GM21423 (cell line): ENCODE data around the gene POSTN.
"Not testable (repeated sequence)": the region's sequence is repeated elsewhere in the genome, so short reads cannot be mapped to it uniquely, and the experiment has no call there.

ENCODE experiments used
- ATAC-seq: cut with Tn5 transposase; IDR thresholded peaks from one replicate; pipeline ENCODE4 v1.9.1; 2021; ENCODE audit warnings: mild to moderate bottlenecking, moderate library complexity; ENCODE audit not compliant: unreplicated experiment

POSTN gene

DNA sequence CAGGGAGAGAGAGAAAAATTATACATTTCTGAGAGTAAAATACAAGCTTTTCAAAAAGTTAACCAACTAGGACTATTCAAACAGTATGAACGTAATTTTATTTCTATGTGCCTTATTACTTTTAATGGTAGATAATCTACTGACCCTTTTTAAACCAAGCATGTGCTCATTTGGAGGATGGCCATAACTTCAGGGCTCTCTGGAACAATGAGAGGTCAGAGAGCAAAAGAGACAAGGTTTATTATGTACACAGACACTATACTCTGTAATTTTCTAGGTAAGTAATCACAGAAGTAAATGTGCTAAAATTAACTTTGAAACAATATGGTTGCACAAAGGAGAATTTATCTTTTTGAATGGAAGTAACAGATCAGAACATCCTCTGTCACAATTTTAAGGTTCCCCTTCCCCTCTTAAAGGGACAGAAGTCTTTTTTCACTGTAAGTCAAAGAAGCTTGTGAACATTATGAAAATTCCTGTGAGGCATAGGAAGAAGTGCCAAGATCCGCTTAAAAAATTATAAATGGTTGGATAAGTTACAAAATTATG, 1.0 kb downstream of the POSTN start:
- ATAC-seq, result no peak

DNA sequence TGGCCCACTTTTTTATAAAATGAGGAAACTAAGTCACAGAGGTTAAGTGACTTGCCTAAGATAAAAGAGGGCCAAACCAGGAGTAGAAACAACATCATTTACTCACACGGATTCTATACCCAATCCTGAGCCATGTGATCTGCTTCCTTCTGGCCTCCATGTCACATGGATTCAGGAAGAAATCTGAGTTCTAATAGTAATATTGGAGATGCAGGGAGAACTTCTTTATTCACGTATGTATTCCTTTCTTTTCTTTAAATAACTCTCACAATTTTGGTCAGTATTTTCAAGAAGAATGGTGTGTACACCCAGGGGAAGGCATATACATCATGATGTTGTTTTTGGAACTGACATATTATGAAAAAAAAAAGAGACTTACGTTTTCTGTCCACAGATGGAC, 1.8 kb downstream of the POSTN start:
- no peak for ATAC-seq

DNA sequence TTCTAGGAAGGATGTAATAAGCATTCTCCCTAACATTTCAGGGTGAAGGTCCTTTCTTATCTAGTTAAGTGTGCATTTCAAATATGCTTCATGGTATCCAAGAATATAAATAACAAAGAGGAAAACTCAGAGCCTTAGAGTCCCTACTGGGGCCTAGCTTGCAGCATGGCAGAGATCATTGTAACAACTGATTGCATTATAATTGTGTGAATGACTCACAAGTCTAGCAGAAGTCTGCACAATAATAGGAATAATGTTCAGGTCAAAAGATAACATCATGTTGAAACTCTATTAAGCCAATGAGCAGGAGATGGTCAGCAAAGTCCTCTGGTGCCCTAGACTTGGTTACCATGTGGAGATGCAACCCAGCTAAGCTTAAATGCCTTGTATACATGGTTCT, 3.4 kb downstream of the POSTN start:
- ATAC-seq, result no peak

DNA sequence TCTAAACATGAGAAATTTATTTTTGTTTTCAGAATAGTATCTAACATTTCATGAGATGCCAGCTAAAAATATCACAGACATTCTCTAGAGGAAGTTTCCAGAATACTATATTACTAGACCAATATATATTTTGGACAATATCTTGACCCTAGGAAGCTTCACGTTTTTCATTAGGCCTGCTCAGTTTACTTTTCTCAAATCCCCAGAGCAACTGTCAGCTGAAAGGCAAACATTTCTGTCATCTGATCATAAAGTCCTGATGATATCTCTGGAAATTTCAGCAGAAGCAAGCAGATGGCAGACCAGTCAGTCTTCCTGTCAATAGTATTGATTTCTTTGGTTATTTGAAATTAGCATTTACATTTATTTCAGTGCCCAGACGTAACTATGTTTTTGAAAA, 4.0 kb downstream of the POSTN start:
- no peak for ATAC-seq

DNA sequence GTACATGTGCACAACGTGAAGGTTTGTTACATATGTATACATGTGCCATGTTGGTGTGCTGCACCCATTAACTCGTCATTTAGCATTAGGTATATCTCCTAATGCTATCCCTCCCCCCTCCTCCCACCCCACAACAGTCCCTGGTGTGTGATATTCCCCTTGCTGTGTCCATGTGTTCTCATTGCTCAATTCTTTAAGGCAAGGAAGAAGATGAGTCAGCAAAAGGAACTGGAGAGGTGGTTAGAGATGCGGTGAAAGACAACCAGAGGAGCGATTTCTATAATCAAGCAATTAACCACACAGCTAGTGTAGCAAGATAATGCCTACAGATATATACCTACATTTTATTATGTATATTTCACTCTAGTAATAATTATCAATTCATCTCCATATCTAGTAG, 9.2 kb downstream of the POSTN start:
- ATAC-seq, result not testable (repeated sequence)

DNA sequence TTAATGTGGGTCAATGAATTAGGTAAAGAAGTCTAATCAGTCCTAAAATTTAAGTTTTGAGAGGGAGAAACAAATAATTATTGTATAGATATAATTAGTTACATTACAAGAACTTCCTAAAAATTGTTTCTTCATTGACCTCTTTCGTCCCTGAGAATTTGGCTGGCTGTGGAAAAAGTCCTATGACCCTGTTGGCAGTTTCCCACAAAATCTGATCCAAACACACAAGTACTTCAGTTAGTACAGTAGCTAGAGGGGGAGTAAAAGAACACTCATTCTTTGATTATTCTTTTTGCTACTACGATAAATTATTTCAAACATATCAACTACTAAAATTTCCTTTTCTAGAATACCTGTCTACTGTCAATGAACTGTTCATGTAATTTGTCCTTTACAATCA, 11.3 kb downstream of the POSTN start:
- ATAC-seq, result no peak

DNA sequence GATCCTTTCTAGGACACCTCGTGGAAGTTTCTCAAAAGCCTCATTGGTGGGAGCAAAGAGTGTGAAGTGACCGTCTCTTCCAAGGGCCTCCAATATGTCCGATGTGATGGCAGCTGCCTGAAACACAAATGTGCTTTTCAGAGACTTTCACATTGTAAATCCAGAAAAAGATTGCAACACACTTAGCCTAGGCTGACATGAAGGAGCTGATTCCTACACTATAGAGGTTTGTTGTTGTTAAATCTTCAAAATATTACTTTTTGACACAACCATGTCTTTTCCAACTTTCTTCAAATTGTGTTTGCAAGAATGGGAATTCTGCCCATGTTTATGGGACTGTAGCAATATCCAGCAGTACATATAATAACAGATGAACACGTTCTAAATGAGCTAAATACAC, 12.4 kb downstream of the POSTN start:
- ATAC-seq, result no peak

DNA sequence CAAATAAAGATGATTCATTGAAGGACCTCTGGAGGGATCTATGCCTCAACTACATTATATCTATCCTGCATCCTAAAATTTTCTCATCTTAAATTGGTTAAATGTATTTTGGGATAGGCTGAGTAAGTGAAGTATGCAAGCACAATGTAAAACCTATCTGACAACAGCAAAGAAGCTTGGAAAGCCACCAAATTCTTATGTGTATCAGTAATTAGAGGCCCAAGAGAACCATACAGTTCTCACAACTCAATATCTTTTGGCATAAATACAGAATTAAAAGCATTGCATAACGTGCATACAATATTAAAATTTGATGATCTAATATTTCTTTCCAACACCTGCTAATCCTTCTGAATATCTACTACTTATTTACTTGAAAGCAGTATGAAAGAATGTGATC, 13.0 kb downstream of the POSTN start:
- no peak for ATAC-seq

DNA sequence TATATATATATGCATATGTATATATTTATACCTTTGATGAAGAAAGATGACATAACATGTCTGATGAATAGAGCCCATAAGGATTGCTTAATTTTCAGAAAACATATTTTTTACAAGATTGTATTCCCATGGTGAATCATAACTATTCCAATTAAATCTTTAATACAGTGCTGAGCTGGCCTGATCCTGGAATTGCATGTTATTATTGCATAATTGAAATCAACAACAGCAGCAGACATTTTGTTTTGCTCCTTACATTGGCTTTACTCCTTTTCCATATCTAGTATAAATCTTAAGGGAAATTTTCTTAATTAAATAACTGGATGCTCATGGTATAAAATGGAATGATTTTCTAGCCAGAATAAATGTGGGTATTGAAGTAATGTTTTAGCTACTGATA, 22.0 kb downstream of the POSTN start:
- no peak for ATAC-seq

DNA sequence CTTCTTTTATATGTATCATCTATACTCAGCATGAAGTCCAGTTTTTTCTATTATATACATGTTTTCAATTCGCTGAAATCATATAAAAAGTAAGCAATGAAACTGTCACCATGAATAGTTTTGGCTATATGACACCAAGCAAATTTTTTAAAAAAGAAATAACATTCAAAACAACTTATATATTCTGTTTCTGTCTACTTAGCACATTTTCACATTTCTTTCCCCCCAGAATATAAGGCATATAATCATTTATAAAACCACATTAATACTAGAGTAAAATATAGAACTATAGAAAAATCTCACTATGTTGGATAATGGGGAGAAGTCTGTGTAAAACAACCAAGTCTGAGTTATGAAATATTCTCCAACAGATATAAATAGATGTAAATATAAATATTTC, 33.1 kb downstream of the POSTN start:
- ATAC-seq, result no peak

DNA sequence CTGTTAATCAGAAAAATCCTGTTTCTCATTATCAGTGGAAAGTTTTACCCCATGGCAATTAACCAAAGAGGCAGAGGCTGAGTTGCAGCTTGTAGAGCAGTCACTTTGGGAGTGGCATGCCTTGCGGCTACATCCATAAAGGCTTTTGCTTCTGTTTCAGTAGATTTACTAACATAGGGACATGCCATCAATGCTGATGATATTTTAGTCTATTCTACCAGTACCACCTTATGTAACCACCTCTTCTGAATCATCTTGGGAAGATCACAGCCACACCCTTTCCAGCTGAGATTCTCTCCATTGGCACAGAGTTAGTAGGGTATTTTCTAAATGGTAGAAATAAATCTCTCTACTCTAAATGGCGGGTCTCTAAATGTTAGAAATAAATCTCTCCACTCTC, 37.5 kb downstream of the POSTN start:
- no peak for ATAC-seq

DNA sequence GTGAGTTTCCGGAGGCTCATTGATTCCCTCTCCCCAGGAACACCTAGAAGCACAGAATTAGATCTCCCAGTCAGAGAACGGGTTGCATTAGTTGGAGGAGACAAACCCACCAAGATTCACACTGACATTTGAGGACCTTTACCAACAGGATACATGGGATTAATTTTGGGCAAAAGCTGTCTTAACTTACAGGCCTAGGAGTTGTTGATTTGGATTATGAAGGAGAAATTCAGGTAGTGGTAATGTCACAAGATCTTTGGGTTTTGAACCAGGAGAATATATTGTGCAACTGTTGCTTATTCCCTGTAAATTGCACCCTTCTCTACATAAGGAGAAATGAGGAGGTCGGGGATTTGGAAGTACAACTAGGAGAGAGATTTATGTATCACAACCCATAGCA, 38.0 kb downstream of the POSTN start:
- ATAC-seq, result no peak

DNA sequence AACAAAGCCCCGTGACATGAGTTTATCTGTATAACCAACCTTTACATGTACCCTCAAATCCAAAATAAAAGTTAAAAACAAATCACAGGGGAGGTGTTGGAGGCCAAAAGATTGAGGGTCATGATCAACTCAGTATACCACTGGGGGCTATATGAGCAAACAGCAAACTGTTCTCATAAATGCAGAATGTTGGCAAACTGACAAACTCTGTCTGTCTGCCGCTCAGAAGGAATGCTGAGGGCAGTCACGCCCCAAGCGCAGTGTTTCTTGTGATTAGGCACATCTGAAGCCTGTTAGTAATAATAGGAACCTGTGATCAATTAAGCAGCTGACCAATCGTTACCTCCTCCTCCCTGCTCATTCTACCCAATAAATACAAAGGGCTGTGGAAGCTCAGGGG, 39.8 kb downstream of the POSTN start:
- not testable (repeated sequence) for ATAC-seq

DNA sequence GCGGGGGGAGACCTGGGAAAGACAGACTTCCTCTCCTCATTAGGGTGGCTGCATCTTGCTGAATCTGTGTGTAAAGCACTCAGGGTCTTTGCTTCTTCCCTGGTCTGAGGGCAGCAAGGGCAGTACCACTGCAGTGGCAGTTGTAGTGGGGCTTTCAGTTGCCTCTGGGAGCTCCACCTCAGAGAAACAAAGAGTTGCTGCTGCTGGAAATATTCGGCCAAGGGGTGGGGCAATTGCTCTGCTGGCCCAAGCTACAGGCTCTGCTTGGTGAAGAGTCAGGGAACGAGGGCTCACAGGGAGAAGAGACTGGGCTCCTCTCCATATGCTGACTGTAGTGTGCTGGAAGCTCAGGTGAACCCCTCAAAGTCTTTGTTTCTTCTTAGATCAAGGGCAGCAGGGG, 52.5 kb downstream of the POSTN start:
- no peak for ATAC-seq

DNA sequence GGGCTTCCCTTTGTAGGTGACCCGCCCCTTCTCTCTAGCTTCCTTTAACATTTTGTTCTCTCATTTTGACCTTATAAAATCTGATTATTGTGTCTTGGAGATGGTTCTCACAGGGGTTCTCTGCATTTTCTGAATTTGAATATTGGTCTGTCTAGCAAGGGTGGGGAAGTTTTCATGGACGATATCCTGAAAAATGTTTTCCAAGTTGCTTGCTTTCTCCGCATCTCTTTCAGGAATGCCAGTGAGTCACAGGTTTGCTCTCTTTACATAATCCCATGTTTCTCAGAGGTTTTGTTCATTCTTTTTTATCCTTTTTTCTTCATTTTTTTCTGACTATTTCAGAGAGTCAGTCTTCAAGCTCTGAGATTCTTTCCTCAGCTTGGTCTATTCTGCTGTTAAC, 53.6 kb downstream of the POSTN start:
- ATAC-seq, result no peak

DNA sequence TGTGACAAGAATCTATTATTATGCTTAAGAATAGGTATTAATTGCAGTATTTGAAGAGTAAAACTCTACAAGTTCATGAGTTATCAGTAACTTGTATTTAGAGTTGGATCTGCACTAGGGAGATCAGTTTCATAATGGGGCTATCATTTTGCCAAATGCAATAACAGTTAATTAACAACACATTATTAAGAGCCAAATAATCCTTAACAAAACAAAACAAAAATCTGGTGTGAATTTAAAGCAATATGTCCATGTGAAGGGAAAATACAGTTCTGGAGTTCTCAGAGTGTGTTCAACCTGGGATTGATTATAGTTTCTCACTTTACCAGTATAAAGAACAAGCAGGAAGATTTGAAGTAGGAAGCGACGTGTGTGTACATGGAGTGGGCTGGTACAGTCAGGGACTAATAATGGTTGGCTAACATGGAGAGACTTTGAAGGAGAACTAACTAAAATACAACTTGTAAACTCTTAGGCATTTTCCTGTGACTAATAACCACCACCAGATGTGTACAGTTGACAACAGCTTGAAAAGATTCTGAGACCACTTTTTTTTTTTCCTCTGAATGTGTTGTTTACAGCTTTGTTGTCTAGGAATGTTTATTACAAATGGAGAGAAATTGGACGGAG, 58.5 kb downstream of the POSTN start:
- no peak for ATAC-seq

DNA sequence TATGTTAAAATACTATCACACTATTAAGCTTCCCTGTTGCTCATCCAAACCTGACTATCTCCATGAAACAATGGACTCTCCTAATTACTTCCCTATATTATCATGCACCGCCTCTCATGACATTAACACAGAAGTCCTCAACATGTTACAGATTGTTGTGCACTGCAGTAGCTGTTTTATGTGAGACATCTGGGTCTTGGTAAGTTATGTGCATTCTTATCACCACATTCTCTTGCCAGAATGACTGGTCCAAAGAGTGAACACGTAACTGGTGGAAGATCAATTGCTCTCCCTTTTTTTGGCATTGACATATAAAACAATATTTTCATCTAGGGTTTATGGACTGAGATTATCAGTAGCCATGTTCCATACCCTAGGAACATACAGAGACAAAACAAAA, 59.4 kb downstream of the POSTN start:
- ATAC-seq, result no peak

DNA sequence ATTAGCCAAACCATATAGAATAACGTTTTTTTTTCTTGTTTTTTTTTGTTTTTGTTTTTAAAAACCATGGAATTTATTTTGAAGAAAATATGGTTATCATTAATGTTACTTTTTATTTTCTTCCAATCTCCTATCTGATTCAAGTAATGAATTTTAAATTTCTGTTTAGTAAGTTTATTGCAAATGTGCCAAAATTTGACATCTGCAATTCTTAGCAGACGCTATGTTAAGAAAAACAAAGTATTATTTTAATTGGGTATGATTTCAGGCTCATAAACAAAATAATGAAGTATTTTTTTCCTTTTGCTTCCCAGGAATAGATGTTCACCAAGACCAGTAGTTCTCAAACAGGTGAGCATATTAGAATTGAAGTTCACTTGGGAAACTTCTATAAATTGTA, 63.1 kb downstream of the POSTN start:
- no peak for ATAC-seq

DNA sequence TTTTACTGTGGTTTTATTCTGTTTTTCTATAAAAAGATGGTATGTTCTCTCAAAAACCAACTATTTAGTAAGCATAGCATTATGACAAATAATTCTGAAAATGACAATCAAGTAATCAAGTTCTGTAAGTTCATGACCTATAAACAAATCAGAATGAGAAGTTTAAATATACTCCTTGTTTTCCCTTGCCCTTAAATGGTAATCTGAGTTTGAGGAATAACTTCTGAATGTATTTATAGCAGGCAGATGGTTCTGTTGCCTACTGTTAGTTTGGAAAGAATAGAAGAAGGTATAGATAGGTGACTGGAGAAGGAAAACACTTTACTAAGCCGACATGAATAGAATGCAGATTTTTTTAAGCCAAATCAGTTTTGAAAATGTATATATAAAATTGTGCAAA, 63.9 kb downstream of the POSTN start:
- no peak for ATAC-seq

DNA sequence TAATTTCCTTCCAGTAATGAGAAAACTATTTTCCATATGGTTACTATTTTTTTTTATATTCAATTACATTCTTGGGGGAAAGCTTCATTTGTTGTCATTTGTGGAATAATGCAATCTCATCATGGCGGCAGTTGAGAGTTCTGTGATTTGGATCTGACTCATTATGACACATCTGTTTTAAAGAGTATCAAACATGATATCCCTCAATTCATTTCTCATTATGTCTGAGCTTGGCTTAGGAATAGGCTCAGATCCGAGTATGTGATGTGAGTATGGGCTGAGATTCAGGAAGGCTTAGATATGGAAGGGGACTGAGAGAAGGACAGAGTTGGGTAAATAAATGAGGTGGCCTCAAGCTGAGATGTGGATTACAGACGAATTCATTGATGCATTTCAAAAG, 64.4 kb downstream of the POSTN start:
- ATAC-seq, result no peak

DNA sequence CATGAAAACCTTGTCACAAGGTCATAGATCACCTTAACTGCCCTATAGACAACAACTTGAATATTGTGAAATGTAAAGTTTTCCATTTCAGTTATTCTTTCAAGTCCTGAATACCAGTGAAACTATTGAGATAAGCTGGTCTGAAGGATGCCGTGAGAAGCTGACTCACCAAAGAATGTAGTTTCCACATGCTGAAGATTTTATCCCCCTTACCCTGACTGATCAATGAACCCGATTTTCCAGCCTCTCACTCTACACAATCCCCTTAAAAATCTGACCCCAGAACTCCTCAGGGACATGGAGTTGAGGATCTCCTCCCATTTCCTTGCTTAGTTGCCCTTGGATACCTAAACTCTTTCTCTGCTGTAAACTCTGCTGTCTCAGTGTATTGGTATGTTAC, 67.5 kb downstream of the POSTN start:
- no peak for ATAC-seq

DNA sequence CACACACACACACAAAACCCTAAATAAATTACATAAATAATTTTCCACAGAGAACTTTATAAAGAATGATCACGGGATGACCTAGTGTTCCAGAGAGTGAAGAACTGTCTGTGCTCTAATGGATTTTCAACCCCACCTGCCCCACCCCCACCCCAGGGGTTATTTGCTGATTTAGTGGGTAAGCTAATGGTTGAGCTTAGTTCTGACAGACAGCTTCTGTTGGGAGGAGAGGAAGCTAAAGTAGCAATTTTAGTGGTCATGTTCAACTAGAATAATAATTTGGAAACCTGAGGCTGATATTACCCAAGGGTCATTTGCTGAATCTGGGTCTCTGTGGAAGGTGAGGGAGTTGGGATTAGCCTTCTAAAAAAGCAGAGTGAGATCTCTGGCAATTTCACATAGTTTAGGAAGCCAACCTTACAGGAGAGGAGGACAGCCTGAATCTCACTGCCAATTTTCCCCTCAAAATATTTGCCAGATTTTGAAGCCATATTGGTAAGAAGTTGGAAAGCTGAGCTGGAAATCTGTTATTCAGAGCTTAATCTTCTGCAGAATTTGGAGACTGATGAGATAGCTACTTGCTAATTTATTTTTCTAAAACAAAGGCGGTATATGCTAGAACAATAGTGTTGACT, 68.7 kb downstream of the POSTN start:
- no peak for ATAC-seq
